NCI-H1436 (cell line): ENCODE data around the gene ENTHD1.
"Not testable (repeated sequence)": the region's sequence is repeated elsewhere in the genome, so short reads cannot be mapped to it uniquely, and the experiment has no call there.

Experiments
- DNase-seq: peaks from one replicate; lab custom pipeline; 2025; lab: John Stamatoyannopoulos, UW

The ENTHD1 gene

GRCh38 chr22:39898997-39899396 lies 5.4 kb upstream of the ENTHD1 start:
- no peak for DNase-seq

GRCh38 chr22:39897841-39898240 lies 4.3 kb upstream of the ENTHD1 start:
- no peak for DNase-seq

GRCh38 chr22:39896313-39896996 lies 2.9 kb upstream of the ENTHD1 start:
- DNase-seq: no peak

GRCh38 chr22:39895682-39896081 lies 2.1 kb upstream of the ENTHD1 start:
- DNase-seq: no peak

- DNase-seq: no peak
These were observed 1.1 kb upstream of the ENTHD1 start for GRCh38 chr22:39894554-39895092.

- not testable (repeated sequence) for DNase-seq
These were observed 3.6 kb downstream of the ENTHD1 start for GRCh38 chr22:39889924-39890323.

- no peak for DNase-seq
These were observed 10.5 kb downstream of the ENTHD1 start for GRCh38 chr22:39883057-39883456.

GRCh38 chr22:39880722-39881121 lies 12.8 kb downstream of the ENTHD1 start:
- no peak for DNase-seq

GRCh38 chr22:39877079-39877845 lies 16.3 kb downstream of the ENTHD1 start:
- no peak for DNase-seq

GRCh38 chr22:39875176-39875885 lies 18.2 kb downstream of the ENTHD1 start:
- not testable (repeated sequence) for DNase-seq

- DNase-seq: no peak
These were observed 19.6 kb downstream of the ENTHD1 start for GRCh38 chr22:39873965-39874364.

- DNase-seq: no peak
These were observed 21.0 kb downstream of the ENTHD1 start for GRCh38 chr22:39872548-39872947.

GRCh38 chr22:39871008-39871798 lies 22.4 kb downstream of the ENTHD1 start:
- no peak for DNase-seq

- not testable (repeated sequence) for DNase-seq
These were observed 23.8 kb downstream of the ENTHD1 start for GRCh38 chr22:39869797-39870196.

- no peak for DNase-seq
These were observed 24.8 kb downstream of the ENTHD1 start for GRCh38 chr22:39868741-39869140.

- DNase-seq: no peak
These were observed 33.5 kb downstream of the ENTHD1 start for GRCh38 chr22:39859903-39860588.

- no peak for DNase-seq
These were observed 37.0 kb downstream of the ENTHD1 start for GRCh38 chr22:39856588-39856987.

- no peak for DNase-seq
These were observed 40.8 kb downstream of the ENTHD1 start for GRCh38 chr22:39852799-39853198.

- no peak for DNase-seq
These were observed 41.8 kb downstream of the ENTHD1 start for GRCh38 chr22:39851606-39852315.

GRCh38 chr22:39847477-39847876 lies 46.1 kb downstream of the ENTHD1 start:
- no peak for DNase-seq
